BLaER1 (cell line): ENCODE measurements around the gene CRTC2.

Source experiments
- H3K27ac ChIP-seq: shearing (Covaris generic); formaldehyde crosslinking; 2 replicates; pipeline ENCODE4 v1.8.1; 2022
- H3K27me3 ChIP-seq: shearing (Covaris generic); formaldehyde crosslinking; 2 replicates; pipeline ENCODE4 v1.8.1; 2022
- H3K36me3 ChIP-seq: shearing (Covaris generic); formaldehyde crosslinking; 2 replicates; pipeline ENCODE4 v1.8.1; 2022
- H3K4me1 ChIP-seq: shearing (Covaris generic); formaldehyde crosslinking; 2 replicates; pipeline ENCODE4 v1.8.1; 2022
- H3K4me2 ChIP-seq: shearing (Covaris generic); formaldehyde crosslinking; 2 replicates; pipeline ENCODE4 v1.8.1; 2022
- H3K4me3 ChIP-seq: shearing (Covaris generic); formaldehyde crosslinking; 2 replicates; pipeline ENCODE4 v1.8.1; 2022
- H3K9ac ChIP-seq: shearing (Covaris generic); formaldehyde crosslinking; 2 replicates; pipeline ENCODE4 v1.8.1; 2022
- H3K9me3 ChIP-seq: shearing (Covaris generic); formaldehyde crosslinking; 2 replicates; pipeline ENCODE4 v1.8.1; 2022
- H4K20me1 ChIP-seq: shearing (Covaris generic); formaldehyde crosslinking; 2 replicates; pipeline ENCODE4 v1.8.1; 2022
- Cebpa-rat ChIP-seq: shearing (Covaris generic); IDR thresholded peaks from 2 replicates; pipeline ENCODE4 v1.8.1; 2022

Gene CRTC2

GRCh38 chr1:153903841-153904455 is 54.5 kb downstream of the CRTC2 start:
- Histone ChIP-seq H4K20me1 (peaks cover 97% of the 10 kb centered on the region), H3K9me3 (peaks cover 8% of the 10 kb centered on the region), H3K9ac (no peak overlapping the region), H3K4me1 (peaks cover 11% of the 10 kb centered on the region; the same call in 1 of the 2 replicates), H3K36me3 (peaks cover 83% of the 10 kb centered on the region), H3K4me2 (no peak overlapping the region), H3K27ac (no peak overlapping the region), H3K4me3 (no peak overlapping the region), H3K27me3 (no peaks in the 10 kb centered on the region)
- no peak for TF ChIP-seq Cebpa-rat

GRCh38 chr1:153899509-153899908 is 58.9 kb downstream of the CRTC2 start:
- no peak for TF ChIP-seq Cebpa-rat
- Histone ChIP-seq H4K20me1 (peaks cover 97% of the 10 kb centered on the region), H3K27ac (no peak overlapping the region), H3K4me2 (no peak overlapping the region), H3K36me3 (peaks cover 96% of the 10 kb centered on the region), H3K9ac (no peak overlapping the region), H3K9me3 (peaks cover 8% of the 10 kb centered on the region), H3K27me3 (no peaks in the 10 kb centered on the region), H3K4me3 (no peak overlapping the region), H3K4me1 (peaks cover 11% of the 10 kb centered on the region; the same call in 1 of the 2 replicates)
